SIG-M5 treated with dmso at 0.1 percent for 504 hours (cell line): Measurements from ENCODE around the gene CADM2.

Source experiments
- DNase-seq: peaks from one replicate; lab custom pipeline; 2025; ENCODE audit not compliant: unreplicated experiment; lab: John Stamatoyannopoulos, UW

Gene CADM2

DNA sequence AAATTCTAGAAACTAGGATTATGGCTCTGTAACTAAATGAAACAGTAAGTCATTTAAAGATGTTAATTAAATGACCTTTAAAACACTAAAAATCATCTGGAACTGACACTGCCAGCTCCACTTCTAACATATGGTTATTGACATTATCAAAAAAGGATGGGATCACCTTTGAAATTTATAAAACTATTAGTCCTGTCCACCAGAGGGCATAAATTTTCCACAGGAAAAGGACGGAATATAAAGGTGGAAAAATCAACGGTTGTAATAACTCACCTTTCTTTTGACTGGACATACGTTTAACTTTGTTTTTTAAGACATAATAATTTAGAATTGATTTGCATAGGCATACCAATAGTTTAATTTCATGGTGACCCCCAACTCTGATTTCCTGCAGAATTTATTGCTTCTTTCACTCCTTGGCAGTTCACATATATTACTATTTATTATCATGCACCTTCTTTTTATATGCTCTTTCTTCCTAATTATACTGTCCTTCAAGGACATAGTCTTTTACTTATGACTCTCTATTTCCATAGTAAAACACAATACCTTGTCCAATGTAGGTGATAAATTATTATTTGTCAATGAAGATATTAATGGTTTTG lies 345.7 kb downstream of the CADM2 start:
- no peak for DNase-seq

GRCh38 chr3:85312331-85312730 lies 353.5 kb downstream of the CADM2 start:
- DNase-seq = no peak

- DNase-seq = no peak
These were observed 354.6 kb downstream of the CADM2 start for GRCh38 chr3:85313380-85313779.

- DNase-seq = no peak
These were observed 357.5 kb downstream of the CADM2 start for GRCh38 chr3:85316252-85316651.

DNA sequence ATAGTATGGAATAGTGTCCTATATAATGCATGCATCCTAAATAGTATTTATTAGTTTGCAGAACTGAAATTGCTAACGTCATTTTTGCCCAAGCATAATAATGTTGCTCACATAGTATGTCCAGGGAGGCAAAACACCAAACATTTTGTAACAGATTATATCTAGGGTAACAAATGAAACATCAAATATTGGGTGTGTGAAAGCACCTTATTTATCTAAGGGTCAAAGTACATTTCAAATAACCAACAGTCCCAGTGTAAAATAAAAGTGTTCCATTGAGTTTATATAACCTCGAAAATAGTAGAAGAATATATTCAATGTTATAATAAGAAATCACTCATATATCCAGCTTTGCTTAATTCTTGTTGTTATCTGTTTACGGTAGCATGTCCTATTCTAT lies 363.1 kb downstream of the CADM2 start:
- DNase-seq = no peak

DNA sequence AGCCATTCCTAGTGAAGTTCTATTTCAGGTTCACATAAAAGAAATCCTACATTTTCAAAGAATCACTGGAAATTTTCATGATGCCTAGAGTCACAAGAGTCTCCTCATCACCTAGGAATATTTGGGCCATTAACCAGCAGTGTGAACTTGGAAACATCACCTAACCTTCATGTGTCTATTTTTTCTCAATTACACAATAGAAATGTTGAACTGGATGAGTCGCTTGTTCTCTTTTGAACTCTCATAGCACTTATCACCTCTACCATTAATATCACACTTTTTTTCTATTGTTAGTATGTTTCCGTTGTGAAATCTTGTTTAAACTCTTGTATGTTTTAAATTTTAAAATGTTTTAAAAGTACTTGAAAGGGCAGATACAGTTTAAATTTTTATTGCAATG lies 371.3 kb downstream of the CADM2 start:
- DNase-seq = peak; percentile 5

DNA sequence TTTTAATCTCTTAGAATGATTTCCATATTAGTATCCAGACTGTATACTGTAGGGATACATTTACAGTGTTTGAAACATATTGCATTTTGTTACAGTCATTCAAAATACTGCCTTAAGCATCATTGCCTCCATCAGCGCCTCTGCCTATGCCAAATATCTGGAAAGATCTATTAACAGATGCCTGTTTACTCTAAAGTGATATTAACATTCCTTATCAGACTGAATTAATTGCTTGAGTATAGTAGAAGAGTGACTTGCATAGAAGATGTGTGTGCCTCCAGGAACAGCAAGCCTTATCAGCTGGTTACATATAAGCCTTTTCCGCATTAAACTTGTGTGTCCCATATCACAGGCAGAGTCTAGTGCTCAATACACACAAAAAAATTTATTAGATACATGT lies 379.1 kb downstream of the CADM2 start:
- no peak for DNase-seq

GRCh38 chr3:85342915-85343314 lies 384.1 kb downstream of the CADM2 start:
- peak; percentile 39 for DNase-seq

DNA sequence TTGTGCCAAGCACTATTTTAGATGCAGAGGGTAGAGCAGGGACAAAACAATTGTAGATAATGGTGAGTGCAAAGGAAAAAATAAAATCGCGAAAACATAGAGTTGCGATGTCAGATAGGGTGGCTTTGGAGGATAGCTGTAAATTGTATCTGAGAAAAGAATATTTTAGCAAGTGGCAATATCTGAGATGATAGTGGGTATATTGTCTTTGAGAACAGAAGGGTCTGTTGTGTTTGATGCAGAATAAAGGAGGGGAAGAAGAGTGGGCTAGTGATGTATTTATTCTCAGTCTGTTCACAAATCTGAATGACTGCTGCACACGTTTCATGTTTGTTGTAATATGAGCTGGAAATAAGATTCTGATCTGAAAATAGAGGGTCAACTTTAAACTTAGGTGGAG lies 396.8 kb downstream of the CADM2 start:
- DNase-seq = no peak

DNA sequence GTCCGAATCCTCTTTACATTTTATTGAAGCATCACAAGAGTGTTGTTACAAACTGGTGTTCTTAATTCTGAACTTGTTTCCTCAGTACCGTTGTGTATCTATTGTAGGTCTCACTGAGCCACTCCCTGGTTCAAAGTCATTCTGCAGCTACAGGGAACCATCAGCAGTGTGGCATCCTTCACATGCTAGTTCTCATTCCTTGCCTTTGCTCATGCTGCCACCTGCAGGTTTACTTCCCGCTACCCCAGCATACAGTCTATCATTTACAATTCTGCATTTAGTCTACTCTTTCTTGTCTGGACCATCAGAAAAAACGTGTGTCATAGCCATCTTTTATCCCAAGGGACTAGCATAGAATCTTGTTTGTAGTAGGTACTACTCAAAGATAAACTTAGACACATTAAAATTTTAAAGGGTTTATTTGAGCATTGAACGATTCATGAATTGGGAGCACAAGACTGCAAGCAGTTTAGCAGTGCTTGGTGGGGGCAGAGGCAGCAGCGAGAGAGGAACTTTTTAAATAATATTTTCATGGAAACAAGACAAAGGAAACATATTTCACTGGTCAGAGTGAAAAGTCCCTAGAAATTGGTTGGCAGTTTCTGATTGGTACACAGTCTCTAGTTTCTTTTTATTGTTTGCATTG lies 402.1 kb downstream of the CADM2 start:
- DNase-seq = peak; percentile 84

- DNase-seq = no peak
These were observed 405.6 kb downstream of the CADM2 start for GRCh38 chr3:85364296-85364909.

- no peak for DNase-seq
These were observed 411.6 kb downstream of the CADM2 start for GRCh38 chr3:85370341-85370740.

DNA sequence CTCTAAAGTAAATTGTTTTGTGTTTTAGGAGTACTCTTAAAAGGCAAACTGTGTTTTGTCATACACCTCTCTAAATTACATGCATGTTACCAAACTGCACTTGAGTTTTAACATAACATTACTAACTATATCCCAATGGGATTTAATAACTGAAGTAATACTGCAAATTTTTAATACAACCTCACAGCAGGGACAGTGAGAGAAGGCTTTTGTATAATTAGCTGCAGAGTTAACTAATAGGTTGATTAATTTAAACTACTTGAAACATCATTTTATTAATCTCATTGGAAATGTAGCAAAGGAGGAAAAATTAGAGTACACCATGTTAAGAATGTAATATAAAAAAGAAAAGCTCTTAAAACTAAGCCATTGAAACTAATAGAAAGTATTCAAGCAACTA lies 417.3 kb downstream of the CADM2 start:
- DNase-seq = no peak

DNA sequence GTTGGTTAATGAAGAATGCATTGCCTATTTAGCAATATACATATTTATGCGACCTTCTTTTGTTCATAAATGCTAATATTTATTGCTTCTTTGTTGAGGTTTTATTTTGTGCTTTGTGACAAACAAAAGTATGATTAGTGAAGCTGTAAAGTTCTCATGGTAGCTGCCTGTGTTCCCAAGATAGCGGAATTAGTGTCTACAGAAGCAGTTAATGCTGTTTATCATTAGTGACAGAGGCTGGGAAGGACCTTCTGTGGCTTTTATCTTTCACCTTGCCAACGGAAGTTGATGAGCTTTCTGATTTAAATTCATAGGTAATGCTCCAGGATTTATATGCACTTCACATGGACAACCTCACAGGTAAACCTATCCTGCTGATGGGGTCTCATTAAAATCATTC lies 418.3 kb downstream of the CADM2 start:
- no peak for DNase-seq

GRCh38 chr3:85384372-85384771 lies 425.6 kb downstream of the CADM2 start:
- no peak for DNase-seq

GRCh38 chr3:85387913-85388505 lies 429.2 kb downstream of the CADM2 start:
- no peak for DNase-seq

DNA sequence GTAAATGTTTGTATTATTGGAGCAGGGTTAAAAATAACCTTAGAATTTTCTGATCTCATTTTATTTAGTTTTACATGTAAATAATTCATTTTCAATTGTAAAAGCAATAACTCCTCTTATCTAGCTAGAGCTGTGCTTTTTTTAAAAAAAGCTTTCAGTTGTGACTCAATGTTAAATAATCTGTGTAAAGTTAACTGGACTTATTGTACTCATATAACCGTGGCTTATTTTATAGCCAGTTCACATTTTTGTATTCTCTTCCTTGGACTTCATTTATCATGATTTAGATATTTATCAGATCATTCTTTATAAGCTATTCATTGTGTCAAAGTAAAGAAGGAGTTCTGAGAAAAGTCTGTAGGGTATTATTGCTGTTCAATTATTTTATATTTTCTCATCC lies 435.6 kb downstream of the CADM2 start:
- no peak for DNase-seq

DNA sequence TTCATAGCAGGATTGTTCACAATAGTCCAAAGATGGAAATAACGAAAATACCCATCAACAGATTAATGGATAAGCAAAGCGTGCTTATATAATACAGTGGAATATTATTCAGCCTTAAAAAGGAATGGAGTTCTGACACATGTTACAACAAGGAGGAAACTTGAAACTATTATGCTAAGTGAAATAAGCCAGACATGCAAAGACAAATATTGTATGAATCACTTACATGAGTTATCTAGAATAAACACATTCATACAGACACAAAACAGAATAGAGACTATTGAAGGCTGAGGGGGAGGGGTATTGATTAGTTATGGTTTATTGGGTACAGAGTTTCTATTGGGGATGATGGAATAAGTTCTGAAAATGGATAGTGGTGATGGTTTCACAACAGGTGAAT lies 438.6 kb downstream of the CADM2 start:
- no peak for DNase-seq

GRCh38 chr3:85426121-85426520 lies 467.3 kb downstream of the CADM2 start:
- no peak for DNase-seq

DNA sequence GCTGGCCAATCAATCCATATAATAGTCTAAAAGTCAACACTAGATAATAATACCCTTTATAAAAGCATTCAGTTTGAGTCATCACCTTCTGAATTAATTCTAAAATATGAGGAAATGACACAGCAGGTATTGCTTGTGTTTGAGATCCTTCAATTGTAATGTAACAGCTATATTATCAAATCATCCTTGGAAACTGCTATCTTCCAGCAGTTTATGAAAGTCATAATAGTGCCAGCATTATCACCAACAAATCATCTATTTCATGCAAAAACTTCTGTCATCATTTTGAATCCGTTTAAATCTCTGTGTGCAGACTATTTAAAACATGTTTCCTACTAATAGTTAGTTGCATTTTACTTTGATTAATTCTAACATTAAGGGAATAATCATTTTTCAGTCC lies 468.7 kb downstream of the CADM2 start:
- DNase-seq = no peak

GRCh38 chr3:85432081-85432480 lies 473.3 kb downstream of the CADM2 start:
- DNase-seq = no peak

- DNase-seq = no peak
These were observed 474.5 kb downstream of the CADM2 start for GRCh38 chr3:85433319-85433718.
